ENCODE data around the gene XPC.

The XPC gene

DNA sequence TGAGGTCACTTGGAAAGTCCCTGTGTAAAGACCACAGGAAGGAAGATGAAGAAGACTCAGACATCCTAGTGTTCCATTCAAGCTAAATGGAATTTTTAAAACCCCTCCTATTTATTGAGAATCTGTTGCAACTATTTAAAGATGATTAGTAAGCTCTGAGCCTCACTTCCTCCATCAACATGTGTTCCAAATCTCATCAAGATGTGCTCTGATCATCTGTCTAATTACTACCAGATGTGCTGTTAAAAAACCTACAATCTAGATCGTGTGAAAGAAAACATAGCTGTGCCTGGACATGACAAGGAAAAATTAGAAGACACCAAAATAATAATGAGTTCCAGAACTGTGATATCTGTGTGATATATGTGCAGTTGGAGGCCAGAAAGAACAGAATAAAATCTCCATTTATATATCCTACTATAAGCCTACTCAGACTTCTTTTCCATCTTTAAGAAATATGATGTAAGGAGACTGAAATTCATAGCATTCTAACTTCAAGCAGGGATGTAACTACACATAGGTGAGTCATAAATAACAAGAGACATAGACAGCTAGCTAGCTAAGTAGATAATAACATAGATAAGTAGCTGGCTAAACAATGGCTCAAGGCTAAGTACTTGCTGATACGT, 7.8 kb downstream of the XPC start:
- DNase-seq (ENCODE audit: low read depth in 2 of 2) = no peak

- DNase-seq (ENCODE audit: low read depth in 2 of 2) = no peak
Measured at GRCh38 chr3:14169871-14170270, 8.5 kb downstream of the XPC start.

GRCh38 chr3:14169435-14169834, 9.0 kb downstream of the XPC start:
- DNase-seq (ENCODE audit: low read depth in 2 of 2) = no peak

- DNase-seq (ENCODE audit: low read depth in 2 of 2) = no peak
Measured at GRCh38 chr3:14166877-14167603, 11.4 kb downstream of the XPC start.

DNA sequence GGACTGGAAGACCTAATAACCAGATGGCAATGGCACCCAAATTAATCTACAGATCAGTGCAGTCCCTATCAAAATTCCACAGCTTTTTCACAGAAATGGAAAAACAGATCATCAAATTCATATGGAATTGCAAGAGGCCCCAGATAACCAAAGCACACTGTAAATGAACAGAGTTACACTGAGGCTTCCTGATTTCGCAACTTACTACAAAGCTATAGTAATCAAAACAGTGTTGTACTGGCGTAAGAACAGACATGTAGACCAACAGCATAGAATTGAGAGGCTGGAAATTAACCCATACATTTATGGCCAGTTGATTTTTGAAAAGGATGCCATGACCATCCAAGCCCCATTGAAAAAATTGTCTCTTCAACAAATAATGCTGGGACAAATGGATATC, 16.2 kb downstream of the XPC start:
- no peak for DNase-seq (ENCODE audit: low read depth in 2 of 2)

GRCh38 chr3:14161282-14161681, 17.1 kb downstream of the XPC start:
- no peak for DNase-seq (ENCODE audit: low read depth in 2 of 2)

GRCh38 chr3:14159426-14159825, 19.0 kb downstream of the XPC start:
- no peak for DNase-seq (ENCODE audit: low read depth in 2 of 2)

DNA sequence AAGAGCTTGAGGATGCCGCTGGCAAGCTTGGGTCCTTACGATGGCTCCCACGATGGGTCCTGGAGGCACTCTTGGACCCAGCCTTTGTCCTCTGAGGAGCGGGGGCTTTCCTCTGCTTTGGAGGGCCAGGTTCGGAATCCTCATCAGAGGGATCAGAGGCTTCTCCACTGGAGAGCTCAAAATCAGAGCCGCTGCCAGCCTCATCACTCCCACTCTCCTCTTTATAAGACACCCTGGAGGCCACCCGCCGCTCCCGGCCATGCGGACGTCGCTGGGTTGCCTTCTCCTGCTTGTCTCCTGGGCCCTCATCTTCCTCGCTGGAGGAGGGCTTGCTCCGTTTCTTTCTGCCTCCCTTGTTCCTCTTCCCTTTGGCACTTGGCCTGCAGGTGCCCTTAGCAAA, 20.0 kb downstream of the XPC start:
- DNase-seq (ENCODE audit: low read depth in 2 of 2) = no peak

GRCh38 chr3:14157951-14158350, 20.4 kb downstream of the XPC start:
- no peak for DNase-seq (ENCODE audit: low read depth in 2 of 2)

GRCh38 chr3:14156843-14157561, 21.4 kb downstream of the XPC start:
- no peak for DNase-seq (ENCODE audit: low read depth in 2 of 2)

DNA sequence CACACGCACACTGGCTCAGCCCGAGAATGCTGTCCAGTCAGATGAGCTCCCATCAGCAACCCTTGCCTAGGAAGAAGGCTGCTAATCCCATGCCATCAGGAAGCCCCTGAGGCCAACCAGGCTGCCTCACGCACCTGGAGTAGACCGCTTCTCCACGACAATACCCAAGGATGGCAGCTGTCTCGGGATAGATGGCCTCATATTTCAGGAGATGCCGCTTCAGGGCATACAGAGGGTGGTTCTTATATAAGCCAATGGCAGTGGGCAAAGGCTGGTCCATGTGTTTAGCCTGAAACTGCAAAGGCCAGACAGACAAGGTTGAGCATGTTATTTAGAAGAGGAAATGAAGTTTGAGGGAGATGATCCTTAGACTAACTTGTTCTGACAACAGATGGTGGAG, 22.2 kb downstream of the XPC start:
- no peak for DNase-seq (ENCODE audit: low read depth in 2 of 2)

- DNase-seq (ENCODE audit: low read depth in 2 of 2) = no peak
Measured at GRCh38 chr3:14154895-14155440, 23.4 kb downstream of the XPC start.

- DNase-seq (ENCODE audit: low read depth in 2 of 2) = no peak
Measured at GRCh38 chr3:14154276-14154675, 24.1 kb downstream of the XPC start.

DNA sequence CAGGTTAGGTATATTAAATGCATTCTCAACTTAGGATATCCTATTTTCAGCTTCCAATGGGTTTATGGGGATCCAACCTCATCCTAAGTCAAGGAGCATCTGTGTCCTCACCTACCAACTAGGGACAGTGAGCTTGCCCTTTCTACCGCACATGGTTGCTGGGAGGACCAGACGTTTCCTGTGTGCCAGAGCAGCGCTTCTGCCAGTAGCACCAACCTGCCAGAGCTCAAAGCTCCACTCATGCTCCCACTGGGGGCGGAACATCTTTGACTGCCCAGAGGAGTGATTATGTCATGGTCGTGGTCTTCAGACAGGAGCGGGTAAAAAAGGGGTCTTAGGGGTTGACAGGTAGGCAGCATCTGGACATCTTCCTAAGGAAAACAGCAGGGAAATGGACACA, 24.7 kb downstream of the XPC start:
- no peak for DNase-seq (ENCODE audit: low read depth in 2 of 2)

DNA sequence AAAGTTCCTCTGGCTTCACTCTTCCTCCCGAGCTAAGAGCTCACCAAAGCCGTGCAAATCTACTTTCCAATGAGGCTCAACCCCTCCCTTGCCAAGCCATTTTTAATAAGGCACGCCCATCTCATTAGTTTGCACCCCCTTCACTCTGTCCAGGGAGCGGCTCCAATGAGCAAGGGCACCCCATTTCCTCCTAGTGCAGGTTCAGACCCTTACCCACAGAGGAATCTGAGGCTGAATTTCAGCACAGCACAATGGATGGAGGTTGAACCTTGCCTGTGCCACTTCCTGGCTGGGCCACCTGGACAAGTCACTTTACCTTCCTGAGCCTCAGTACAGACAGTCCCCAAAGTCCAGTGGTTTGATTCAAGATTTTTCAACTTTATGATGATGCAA, 25.4 kb downstream of the XPC start:
- DNase-seq (ENCODE audit: low read depth in 2 of 2) = no peak

GRCh38 chr3:14152233-14152962, 26.0 kb downstream of the XPC start:
- DNase-seq (ENCODE audit: low read depth in 2 of 2) = no peak

DNA sequence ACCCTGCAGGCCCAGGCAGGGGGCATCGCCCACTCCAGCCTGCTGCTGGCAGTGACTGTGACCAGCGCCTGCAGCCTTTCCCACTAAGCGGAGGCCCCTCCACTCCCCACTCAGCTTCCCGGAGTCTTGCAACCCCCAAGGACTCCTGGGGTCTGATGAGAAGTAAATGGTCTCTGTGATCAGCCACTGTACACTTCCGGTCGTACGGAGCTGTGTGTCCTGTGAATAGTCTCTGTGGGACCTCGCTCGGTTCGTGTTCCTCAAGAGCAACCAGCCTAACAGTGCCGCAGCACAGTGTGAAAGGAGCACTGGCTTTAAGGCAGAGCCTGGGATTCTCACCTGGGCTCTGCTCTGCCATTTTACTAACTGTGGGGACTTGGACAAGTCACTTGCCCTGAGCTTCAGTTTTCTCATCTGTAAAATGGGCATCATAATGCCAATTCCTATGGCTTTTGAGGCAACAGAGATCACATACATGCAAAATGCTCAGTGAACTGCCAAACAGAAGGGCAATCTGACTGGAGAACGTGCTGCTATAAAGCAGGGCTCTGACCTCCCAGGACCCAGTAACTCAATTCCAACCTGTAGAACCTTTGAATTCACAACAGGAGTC, 26.8 kb downstream of the XPC start:
- DNase-seq (ENCODE audit: low read depth in 2 of 2) = no peak

- no peak for DNase-seq (ENCODE audit: low read depth in 2 of 2)
Measured at GRCh38 chr3:14150491-14151230, 27.7 kb downstream of the XPC start.

GRCh38 chr3:14150078-14150477, 28.3 kb downstream of the XPC start:
- DNase-seq (ENCODE audit: low read depth in 2 of 2) = no peak

GRCh38 chr3:14148041-14148985, 30.1 kb downstream of the XPC start:
- no peak for DNase-seq (ENCODE audit: low read depth in 2 of 2)

Measured in stimulated activated CD8-positive, alpha-beta memory T cell treated with anti-CD3 and anti-CD28 coated beads, Interleukin-7, amount 100 ng/mL, for 4 hours (primary cell).